Measurements from ENCODE around the gene ARL16.

ARL16 gene

DNA sequence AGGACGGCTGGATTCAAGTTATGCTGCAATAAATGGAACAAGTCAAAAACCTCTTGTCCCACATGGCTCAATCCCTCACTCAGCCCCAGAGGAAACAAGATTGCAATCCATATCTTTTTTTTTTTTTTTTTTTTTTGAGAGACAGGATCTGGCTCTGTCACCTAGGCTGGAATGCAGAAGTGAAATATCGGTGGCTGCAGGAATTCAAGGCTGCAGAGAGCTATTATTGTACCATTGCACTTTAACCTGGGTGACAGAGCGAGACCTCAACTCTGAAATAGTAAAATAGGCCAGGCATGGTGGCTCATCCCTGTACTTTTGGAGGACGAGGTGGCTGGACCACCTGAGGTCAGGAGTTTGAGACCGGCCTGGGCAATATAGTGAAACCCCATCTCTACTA is 24.6 kb downstream of the ARL16 start:
- no peak for TF ChIP-seq FOXP2 (optimal IDR thresholded peaks at IDR 0.05; ENCODE audit: borderline replicate concordance, extremely low read depth, extremely low read length, insufficient read depth)
- no peak for TF ChIP-seq TAF1 (IDR thresholded peaks at IDR 0.05; ENCODE audit: borderline replicate concordance, insufficient read depth, low read length)
- TF ChIP-seq POLR2AphosphoS5 (IDR thresholded peaks at IDR 0.05; ENCODE audit: low read depth, low read length), result no peak
- TF ChIP-seq, protein P1, sequence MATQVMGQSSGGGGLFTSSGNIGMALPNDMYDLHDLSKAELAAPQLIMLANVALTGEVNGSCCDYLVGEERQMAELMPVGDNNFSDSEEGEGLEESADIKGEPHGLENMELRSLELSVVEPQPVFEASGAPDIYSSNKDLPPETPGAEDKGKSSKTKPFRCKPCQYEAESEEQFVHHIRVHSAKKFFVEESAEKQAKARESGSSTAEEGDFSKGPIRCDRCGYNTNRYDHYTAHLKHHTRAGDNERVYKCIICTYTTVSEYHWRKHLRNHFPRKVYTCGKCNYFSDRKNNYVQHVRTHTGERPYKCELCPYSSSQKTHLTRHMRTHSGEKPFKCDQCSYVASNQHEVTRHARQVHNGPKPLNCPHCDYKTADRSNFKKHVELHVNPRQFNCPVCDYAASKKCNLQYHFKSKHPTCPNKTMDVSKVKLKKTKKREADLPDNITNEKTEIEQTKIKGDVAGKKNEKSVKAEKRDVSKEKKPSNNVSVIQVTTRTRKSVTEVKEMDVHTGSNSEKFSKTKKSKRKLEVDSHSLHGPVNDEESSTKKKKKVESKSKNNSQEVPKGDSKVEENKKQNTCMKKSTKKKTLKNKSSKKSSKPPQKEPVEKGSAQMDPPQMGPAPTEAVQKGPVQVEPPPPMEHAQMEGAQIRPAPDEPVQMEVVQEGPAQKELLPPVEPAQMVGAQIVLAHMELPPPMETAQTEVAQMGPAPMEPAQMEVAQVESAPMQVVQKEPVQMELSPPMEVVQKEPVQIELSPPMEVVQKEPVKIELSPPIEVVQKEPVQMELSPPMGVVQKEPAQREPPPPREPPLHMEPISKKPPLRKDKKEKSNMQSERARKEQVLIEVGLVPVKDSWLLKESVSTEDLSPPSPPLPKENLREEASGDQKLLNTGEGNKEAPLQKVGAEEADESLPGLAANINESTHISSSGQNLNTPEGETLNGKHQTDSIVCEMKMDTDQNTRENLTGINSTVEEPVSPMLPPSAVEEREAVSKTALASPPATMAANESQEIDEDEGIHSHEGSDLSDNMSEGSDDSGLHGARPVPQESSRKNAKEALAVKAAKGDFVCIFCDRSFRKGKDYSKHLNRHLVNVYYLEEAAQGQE (IDR thresholded peaks at IDR 0.05; ENCODE audit: insufficient read depth in 1 of 2, low read depth in 2 of 2, low read length in 2 of 2), result no peak
- TF ChIP-seq SIN3A (IDR thresholded peaks at IDR 0.05; ENCODE audit: borderline replicate concordance, insufficient read depth, low read length), result no peak

DNA sequence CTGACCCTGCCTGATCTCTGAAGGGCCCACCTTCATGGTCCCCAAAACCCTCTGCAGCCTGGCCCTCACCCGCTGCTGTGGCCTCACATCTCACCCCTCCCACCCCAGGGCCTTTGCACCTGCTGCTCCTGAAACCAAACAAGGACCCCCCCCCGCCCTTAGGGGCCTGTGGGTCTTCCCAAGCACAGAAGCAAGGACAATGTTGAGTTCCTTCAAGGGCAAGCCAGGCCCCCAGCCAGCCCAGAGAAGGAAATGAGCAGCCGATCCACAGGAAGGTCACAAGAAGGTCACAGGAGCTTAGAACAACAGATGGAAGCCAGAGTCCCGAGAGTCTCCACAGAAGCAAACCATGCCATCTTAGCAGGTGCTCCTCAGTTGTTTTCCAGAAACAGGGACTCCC is 26.8 kb downstream of the ARL16 start:
- TF ChIP-seq, protein P1 (IDR thresholded peaks at IDR 0.05; ENCODE audit: insufficient read depth in 1 of 2, low read depth in 2 of 2, low read length in 2 of 2), result no peak
- TF ChIP-seq TAF1 (IDR thresholded peaks at IDR 0.05; ENCODE audit: borderline replicate concordance, insufficient read depth, low read length) (no peak), FOXP2 (optimal IDR thresholded peaks at IDR 0.05; ENCODE audit: borderline replicate concordance, extremely low read depth, extremely low read length, insufficient read depth) (no peak), POLR2AphosphoS5 (IDR thresholded peaks at IDR 0.05; ENCODE audit: low read depth, low read length) (no peak), SIN3A (IDR thresholded peaks at IDR 0.05; ENCODE audit: borderline replicate concordance, insufficient read depth, low read length) (no peak)

DNA sequence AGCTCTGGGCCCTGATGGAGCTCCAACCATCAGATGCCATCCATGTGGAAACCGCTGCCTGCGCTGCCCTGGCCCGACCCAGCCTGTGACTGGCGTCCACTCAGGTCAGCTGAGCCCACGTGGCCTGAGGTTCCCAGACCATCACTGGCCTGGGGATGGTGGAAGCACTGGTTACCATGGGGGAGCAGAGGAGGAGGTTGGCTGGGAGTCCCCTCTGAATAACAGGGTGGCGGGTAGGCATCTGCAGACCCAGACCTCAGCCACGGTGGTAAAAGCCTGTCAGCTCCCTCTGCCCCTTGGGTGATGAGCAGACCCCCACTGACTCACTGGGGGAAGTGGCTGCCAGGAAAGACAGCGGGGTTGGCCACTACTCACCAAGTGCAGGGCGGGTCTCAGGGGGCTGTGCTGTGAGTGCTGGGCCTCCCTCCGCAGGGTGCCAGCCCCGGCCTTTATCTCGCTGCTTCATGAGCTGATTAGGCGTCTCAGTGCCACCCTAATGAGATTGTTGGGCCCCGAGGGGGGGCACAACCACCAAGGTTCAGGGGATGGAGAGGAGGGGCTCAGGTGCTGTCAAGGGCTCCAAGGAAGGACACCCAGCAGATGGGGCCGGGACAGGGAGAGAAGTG is 27.4 kb downstream of the ARL16 start, which contains the start of gene PDE6G:
PDE6G (minus strand) TSS at position 425 of the 626 bp plus-strand sequence. CDS start 3,237 bp downstream, outside the sequence.
- TF ChIP-seq, protein P1 (IDR thresholded peaks at IDR 0.05; ENCODE audit: insufficient read depth in 1 of 2, low read depth in 2 of 2, low read length in 2 of 2), result no peak
- TF ChIP-seq TAF1 (IDR thresholded peaks at IDR 0.05; ENCODE audit: borderline replicate concordance, insufficient read depth, low read length) (no peak), SIN3A (IDR thresholded peaks at IDR 0.05; ENCODE audit: borderline replicate concordance, insufficient read depth, low read length) (no peak), POLR2AphosphoS5 (IDR thresholded peaks at IDR 0.05; ENCODE audit: low read depth, low read length) (no peak), FOXP2 (optimal IDR thresholded peaks at IDR 0.05; ENCODE audit: borderline replicate concordance, extremely low read depth, extremely low read length, insufficient read depth) (no peak)

DNA sequence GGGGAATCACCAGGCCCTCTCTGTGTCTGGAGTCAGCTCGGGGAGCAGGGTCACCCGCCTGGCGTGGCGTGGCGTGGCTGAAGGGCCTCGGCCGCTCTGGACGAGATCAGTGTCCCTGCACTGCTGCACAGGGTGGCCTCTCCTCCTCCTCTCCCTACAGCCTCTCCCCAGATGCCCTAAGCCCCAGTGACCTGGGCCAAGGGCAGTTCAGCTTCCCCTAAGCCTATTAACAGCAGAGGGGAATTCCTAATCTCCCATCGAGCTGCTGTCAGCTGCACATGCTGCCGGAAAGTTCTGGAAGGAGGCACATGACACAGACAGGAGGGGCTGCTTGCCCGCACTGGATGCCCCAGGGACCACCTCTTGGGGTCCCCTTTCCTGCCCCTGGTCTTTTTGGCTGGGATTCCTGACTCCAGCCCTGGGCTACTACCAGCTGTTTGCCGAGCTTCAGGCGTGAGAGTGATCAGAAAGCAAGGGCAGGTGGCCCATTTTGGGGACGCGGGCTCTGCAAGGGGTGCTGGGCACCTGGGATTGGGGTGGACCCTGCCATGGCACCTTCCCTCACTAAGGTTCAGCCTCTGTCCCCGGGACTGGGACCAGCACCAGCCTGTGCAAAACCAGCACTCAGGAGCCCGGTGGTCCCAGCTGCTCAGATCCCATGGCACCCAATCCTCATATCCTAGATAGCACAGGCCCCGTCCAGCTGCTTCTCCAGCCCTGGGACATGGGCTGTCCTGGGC is 28.0 kb downstream of the ARL16 start:
- no peak for TF ChIP-seq TAF1 (IDR thresholded peaks at IDR 0.05; ENCODE audit: borderline replicate concordance, insufficient read depth, low read length)
- no peak for TF ChIP-seq FOXP2 (optimal IDR thresholded peaks at IDR 0.05; ENCODE audit: borderline replicate concordance, extremely low read depth, extremely low read length, insufficient read depth)
- TF ChIP-seq, protein P1 (IDR thresholded peaks at IDR 0.05; ENCODE audit: insufficient read depth in 1 of 2, low read depth in 2 of 2, low read length in 2 of 2), result no peak
- no peak for TF ChIP-seq POLR2AphosphoS5 (IDR thresholded peaks at IDR 0.05; ENCODE audit: low read depth, low read length)
- TF ChIP-seq SIN3A (IDR thresholded peaks at IDR 0.05; ENCODE audit: borderline replicate concordance, insufficient read depth, low read length), result no peak
